Sciatic nerve (tissue), 2 donors: ENCODE data around the gene ESRP2. TPM values are rescaled to one million over a fixed set of nuclear protein-coding genes. Genes with fewer than 3 reads are reported as not detected.

ENCODE experiments used
- ATAC-seq: fragments of 200-7000 bp; cut with Tn5 transposase; one replicate; pipeline ENCODE4 v1.9.1; 2020; ENCODE audit warnings: mild to moderate bottlenecking, moderate library complexity
- DNase-seq: peaks from one replicate; pipeline ENCODE4 v3.0.0-alpha.2; 2020; ENCODE audit warnings: low spot score
- intact Hi-C: fragments of 100-400 bp; cut with DNase I; formaldehyde crosslinking; loops from one replicate; pipeline ENCODE4 v1.14.2; 2022
- total RNA-seq: library from RNA; stranded (reverse); fragmentation: NEBNext Ultra II Directional; extraction: Animal tissue kit (Norgen Biotek cat#: 25700); gene quantifications from one replicate; pipeline ENCODE4 v1.2.1, GENCODE V29; 2021
- donor health status: DM: no; HTN: no; CAD: no.
- donor health status: DM: no; HTN: no; CAD: no.

Gene ESRP2
- total RNA-seq: 0.36 TPM

- ATAC-seq: no peak
- intact Hi-C loops: loop anchor here (10.0 kb wide), 1 partner anchor 151 kb away; the partner anchor contains the start of gene NFATC3
- DNase-seq: no peak
Observed at GRCh38 chr16:68235887-68236136, at the start of gene ESRP2. Gene ESRP2, minus strand, starts transcription at chr16:68236127. Its CDS starts 82 bp downstream, at chr16:68236045.

- intact Hi-C loops: no loop called here
- ATAC-seq: no peak
- no peak for DNase-seq
Observed at GRCh38 chr16:68285683-68286082, 49.8 kb upstream of the ESRP2 start.

- intact Hi-C loops: no loop called here
- no peak for DNase-seq
- no peak for ATAC-seq
Observed at GRCh38 chr16:68284847-68285246, 48.9 kb upstream of the ESRP2 start.

GRCh38 chr16:68283801-68284598 is 48.1 kb upstream of the ESRP2 start:
- ATAC-seq (peak; percentile 90), DNase-seq (no peak)
- intact Hi-C loops: no loop called here

- ATAC-seq (no peak), DNase-seq (no peak)
- intact Hi-C loops: no loop called here
Observed at GRCh38 chr16:68283346-68283745, 47.4 kb upstream of the ESRP2 start.

GRCh38 chr16:68282064-68282452 is 46.1 kb upstream of the ESRP2 start:
- ATAC-seq (no peak), DNase-seq (no peak)

GRCh38 chr16:68281368-68282063 is 45.6 kb upstream of the ESRP2 start:
- no peak for DNase-seq

More at GRCh38 chr16:68282064-68282452, 46.1 kb upstream of the ESRP2 start:
- intact Hi-C loops: no loop called here

GRCh38 chr16:68279726-68280558 is 44.0 kb upstream of the ESRP2 start:
- DNase-seq: no peak
- intact Hi-C loops: no loop called here
- ATAC-seq: no peak

More at GRCh38 chr16:68281368-68282063, 45.6 kb upstream of the ESRP2 start:
- ATAC-seq: no peak
- intact Hi-C loops: no loop called here

- ATAC-seq: peak; percentile 79
- intact Hi-C loops: no loop called here
- no peak for DNase-seq
Observed at GRCh38 chr16:68276223-68276622, 40.3 kb upstream of the ESRP2 start.

GRCh38 chr16:68275611-68276191 is 39.8 kb upstream of the ESRP2 start:
- intact Hi-C loops: no loop called here
- ATAC-seq (no peak), DNase-seq (no peak)

- no peak for ATAC-seq
- intact Hi-C loops: no loop called here
- no peak for DNase-seq
Observed at GRCh38 chr16:68274441-68274840, 38.5 kb upstream of the ESRP2 start.

GRCh38 chr16:68273896-68274295 is 38.0 kb upstream of the ESRP2 start:
- no peak for DNase-seq
- ATAC-seq: no peak
- intact Hi-C loops: no loop called here

- DNase-seq (no peak), ATAC-seq (no peak)
- intact Hi-C loops: no loop called here
Observed at GRCh38 chr16:68273459-68273858, 37.5 kb upstream of the ESRP2 start.

- DNase-seq: no peak
- no peak for ATAC-seq
- intact Hi-C loops: no loop called here
Observed at GRCh38 chr16:68272507-68273209, 36.7 kb upstream of the ESRP2 start.

GRCh38 chr16:68270353-68270752 is 34.4 kb upstream of the ESRP2 start:
- intact Hi-C loops: no loop called here
- ATAC-seq (no peak), DNase-seq (no peak)

- ATAC-seq: no peak
- intact Hi-C loops: no loop called here
- DNase-seq: no peak
Observed at GRCh38 chr16:68269793-68270192, 33.9 kb upstream of the ESRP2 start.

- DNase-seq (no peak), ATAC-seq (no peak)
- intact Hi-C loops: no loop called here
Observed at GRCh38 chr16:68267612-68268405, 31.9 kb upstream of the ESRP2 start.
